NCI-H2107 treated with DMSO at 0.1 percent for 48 hours (cell line): ENCODE results near the gene NUDT9.

ENCODE experiments used
- DNase-seq: peaks from one replicate; lab custom pipeline; 2025; ENCODE audit not compliant: unreplicated experiment; lab: John Stamatoyannopoulos, UW

Gene NUDT9

GRCh38 chr4:87506974-87507701 is 84.8 kb downstream of the NUDT9 start:
- no peak for DNase-seq
